NB4 (cell line): ENCODE results near the gene PAEP.

Experiments
- DNase-seq: peaks from one replicate; pipeline ENCODE4 v3.0.0; 2010; ENCODE audit warnings: low read depth
- H3K4me3 ChIP-seq: one replicate; pipeline ENCODE4 v1.5.1; 2011; ENCODE audit warnings: mild to moderate bottlenecking, low read depth, low read length, moderate library complexity
- CTCF ChIP-seq: IDR thresholded peaks from one replicate; pipeline ENCODE4 v1.5.1; 2012; ENCODE audit warnings: low read depth, low read length
- MYC ChIP-seq: IDR thresholded peaks from 2 replicates; pipeline ENCODE4 v1.6.1; 2011; ENCODE audit warnings: low read depth, low read length
- POLR2A ChIP-seq: IDR thresholded peaks from 2 replicates; pipeline ENCODE4 v1.6.1; 2011; ENCODE audit warnings: mild to moderate bottlenecking; ENCODE audit not compliant: insufficient read length; ENCODE audit errors: extremely low read depth
- TF ChIP-seq, protein P1 (sequence below): IDR thresholded peaks from 2 replicates; pipeline ENCODE4 v1.6.1; 2011; ENCODE audit warnings: low read depth, low read length

PAEP gene

GRCh38 chr9:135521608-135522095, 39.9 kb upstream of the PAEP start:
- TF ChIP-seq POLR2A = no peak
- no peak for TF ChIP-seq CTCF
- no peak for TF ChIP-seq MYC
- TF ChIP-seq, protein P1, sequence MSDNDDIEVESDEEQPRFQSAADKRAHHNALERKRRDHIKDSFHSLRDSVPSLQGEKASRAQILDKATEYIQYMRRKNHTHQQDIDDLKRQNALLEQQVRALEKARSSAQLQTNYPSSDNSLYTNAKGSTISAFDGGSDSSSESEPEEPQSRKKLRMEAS = no peak
- H3K4me3 ChIP-seq = no peak overlapping the region
- DNase-seq = no peak

DNA sequence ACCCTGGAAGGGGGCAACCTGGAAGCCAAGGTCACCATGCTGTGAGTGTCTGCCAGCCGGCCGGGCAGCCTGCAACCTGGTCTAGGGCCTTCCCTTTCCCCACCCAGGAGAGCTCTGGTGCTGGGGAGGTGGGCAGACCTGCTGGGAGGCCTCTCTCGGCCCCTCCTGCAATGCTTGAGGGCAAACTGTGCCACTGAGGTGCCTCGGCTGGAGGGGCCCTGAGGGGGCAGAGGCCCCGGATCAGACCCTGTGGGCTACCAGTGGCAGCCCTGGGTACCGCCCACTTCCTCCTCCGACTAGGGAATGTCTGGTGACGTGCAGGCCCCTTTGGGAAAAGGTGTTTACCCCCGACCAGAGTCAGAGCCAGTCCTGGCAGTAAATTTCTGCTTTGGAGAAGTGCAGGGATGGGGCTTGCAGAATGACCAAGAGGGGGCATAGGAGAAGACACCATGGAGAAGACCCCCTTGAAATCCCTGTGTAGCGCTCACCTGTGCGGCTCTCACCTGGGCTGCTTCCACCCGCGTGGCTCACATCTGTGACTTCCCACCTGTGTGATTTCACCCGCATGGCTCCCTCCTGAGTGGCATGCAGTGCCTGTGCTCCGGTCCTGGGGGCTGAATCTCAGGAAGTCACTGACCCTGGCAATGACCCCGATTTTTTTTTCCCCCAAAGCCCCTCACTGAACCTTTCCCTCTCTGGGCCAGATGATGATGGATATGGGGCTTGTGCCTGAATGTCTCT, 39.2 kb upstream of the PAEP start:
- no peak overlapping the region for H3K4me3 ChIP-seq
- TF ChIP-seq, protein P1 = no peak
- no peak for TF ChIP-seq CTCF
- TF ChIP-seq MYC = no peak
- TF ChIP-seq POLR2A = no peak
- no peak for DNase-seq

DNA sequence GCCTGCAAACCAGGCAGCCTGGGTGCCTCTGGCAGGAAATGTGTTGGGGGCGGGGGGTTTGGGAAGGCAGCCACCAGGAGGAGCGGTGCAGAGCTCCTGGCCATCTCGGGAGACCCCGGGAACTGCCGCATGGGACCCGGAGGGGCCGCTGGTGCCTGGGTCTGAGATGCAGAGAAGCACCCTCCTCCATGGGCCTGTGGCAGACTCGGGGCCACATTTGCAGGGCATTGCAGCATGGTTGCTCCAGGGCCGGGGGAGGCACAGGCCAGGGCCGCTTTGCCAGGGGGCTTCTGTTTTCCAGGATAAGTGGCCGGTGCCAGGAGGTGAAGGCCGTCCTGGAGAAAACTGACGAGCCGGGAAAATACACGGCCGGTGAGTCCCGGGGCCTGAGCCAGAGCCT, 38.6 kb upstream of the PAEP start:
- TF ChIP-seq, protein P1 = no peak
- TF ChIP-seq CTCF = no peak
- no peak for TF ChIP-seq MYC
- TF ChIP-seq POLR2A = no peak
- no peak overlapping the region for H3K4me3 ChIP-seq
- no peak for DNase-seq

GRCh38 chr9:135523521-135524129, 37.9 kb upstream of the PAEP start:
- no peak for TF ChIP-seq POLR2A
- TF ChIP-seq MYC = no peak
- TF ChIP-seq, protein P1 = no peak
- no peak for DNase-seq

GRCh38 chr9:135524130-135524861, 37.3 kb upstream of the PAEP start:
- TF ChIP-seq CTCF = no peak
- no peak for TF ChIP-seq MYC
- TF ChIP-seq, protein P1 = no peak
- TF ChIP-seq POLR2A = no peak
- DNase-seq = no peak

More at GRCh38 chr9:135523521-135524129, 37.9 kb upstream of the PAEP start:
- no peak overlapping the region for H3K4me3 ChIP-seq

More at GRCh38 chr9:135524130-135524861, 37.3 kb upstream of the PAEP start:
- no peak overlapping the region for H3K4me3 ChIP-seq
